Peyer's patch (tissue), 4 donors: ENCODE data around the gene ING4.

Experiments used
- POLR2A ChIP-seq, 2 donors: fragments of 450-650 bp; IDR thresholded peaks; one replicate each; pipeline ENCODE4 v1.5.1; 2017; ENCODE audit warnings: antibody characterized with exemption in 2 of 2, mild to moderate bottlenecking in 2 of 2, moderate library complexity in 2 of 2
- TF ChIP-seq, protein P1 (sequence below), 6 experiments: fragments of 450-650 bp in 4 of 6; fragments of 200-600 bp in 2 of 6; sonication (generic) in 1 of 6; IDR thresholded peaks; one replicate each; pipeline ENCODE4 v1.5.1; 2017 to 2019; ENCODE audit warnings: antibody characterized with exemption in 6 of 6, mild to moderate bottlenecking in 3 of 6, moderate library complexity in 1 of 6

DNA sequence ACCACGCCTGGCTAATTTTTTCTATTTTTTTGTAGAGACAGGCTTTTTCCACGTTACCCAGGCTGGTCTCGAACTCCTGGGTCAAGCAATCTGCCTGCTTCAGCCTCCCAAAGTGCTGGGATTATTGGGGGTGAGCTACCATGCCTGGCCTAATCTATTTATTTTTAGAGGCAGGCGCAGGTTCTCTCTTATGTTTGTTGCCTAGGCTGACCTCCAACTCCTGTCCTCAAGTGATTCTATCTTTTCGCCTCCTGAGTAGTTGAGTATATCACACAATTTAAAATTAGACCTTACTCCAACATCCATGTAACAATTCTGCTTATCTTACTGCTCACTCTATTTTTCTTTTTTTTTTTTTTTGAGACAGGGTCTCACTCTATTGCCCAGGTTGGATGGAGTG is 8.9 kb downstream of the ING4 start:
- TF ChIP-seq POLR2A (IDR thresholded peaks at IDR 0.05): no peak
- TF ChIP-seq, protein P1, sequence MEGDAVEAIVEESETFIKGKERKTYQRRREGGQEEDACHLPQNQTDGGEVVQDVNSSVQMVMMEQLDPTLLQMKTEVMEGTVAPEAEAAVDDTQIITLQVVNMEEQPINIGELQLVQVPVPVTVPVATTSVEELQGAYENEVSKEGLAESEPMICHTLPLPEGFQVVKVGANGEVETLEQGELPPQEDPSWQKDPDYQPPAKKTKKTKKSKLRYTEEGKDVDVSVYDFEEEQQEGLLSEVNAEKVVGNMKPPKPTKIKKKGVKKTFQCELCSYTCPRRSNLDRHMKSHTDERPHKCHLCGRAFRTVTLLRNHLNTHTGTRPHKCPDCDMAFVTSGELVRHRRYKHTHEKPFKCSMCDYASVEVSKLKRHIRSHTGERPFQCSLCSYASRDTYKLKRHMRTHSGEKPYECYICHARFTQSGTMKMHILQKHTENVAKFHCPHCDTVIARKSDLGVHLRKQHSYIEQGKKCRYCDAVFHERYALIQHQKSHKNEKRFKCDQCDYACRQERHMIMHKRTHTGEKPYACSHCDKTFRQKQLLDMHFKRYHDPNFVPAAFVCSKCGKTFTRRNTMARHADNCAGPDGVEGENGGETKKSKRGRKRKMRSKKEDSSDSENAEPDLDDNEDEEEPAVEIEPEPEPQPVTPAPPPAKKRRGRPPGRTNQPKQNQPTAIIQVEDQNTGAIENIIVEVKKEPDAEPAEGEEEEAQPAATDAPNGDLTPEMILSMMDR (IDR thresholded peaks at IDR 0.05): no peak
